KMS-11 (cell line): ENCODE measurements around the gene TOX3.

Experiments used
- H2AFZ ChIP-seq: fragments of 200-600 bp; sonication (generic); 2 replicates; pipeline ENCODE4 v1.6.1; 2016; ENCODE audit warnings: antibody characterized with exemption, mixed run types, low read depth
- H3K27ac ChIP-seq: fragments of 200-600 bp; sonication (generic); 2 replicates; pipeline ENCODE4 v1.6.1; 2016; ENCODE audit warnings: mild to moderate bottlenecking, mixed run types
- H3K27me3 ChIP-seq: fragments of 200-600 bp; sonication (generic); 2 replicates; pipeline ENCODE4 v1.6.1; 2017; ENCODE audit warnings: mild to moderate bottlenecking, low read depth, mixed run types, moderate library complexity; ENCODE audit not compliant: insufficient read depth
- H3K36me3 ChIP-seq: fragments of 200-600 bp; sonication (generic); 2 replicates; pipeline ENCODE4 v1.6.1; 2017; ENCODE audit warnings: mild to moderate bottlenecking, mixed run types; ENCODE audit not compliant: insufficient read depth
- H3K4me1 ChIP-seq: fragments of 200-600 bp; sonication (generic); 2 replicates; pipeline ENCODE4 v1.6.1; 2016; ENCODE audit warnings: mild to moderate bottlenecking, low read depth, mixed run types; ENCODE audit not compliant: poor library complexity, severe bottlenecking
- H3K4me2 ChIP-seq: fragments of 200-600 bp; sonication (generic); 2 replicates; pipeline ENCODE4 v1.7.0; 2016; ENCODE audit warnings: mild to moderate bottlenecking, mixed run types
- H3K4me3 ChIP-seq: fragments of 200-600 bp; sonication (generic); IDR thresholded peaks from 2 replicates; pipeline ENCODE4 v1.6.1; 2017; ENCODE audit warnings: low read depth, low read length, mixed read lengths; ENCODE audit not compliant: insufficient read depth
- H3K79me2 ChIP-seq: fragments of 200-600 bp; sonication (generic); 2 replicates; pipeline ENCODE4 v1.6.1; 2016; ENCODE audit warnings: low read depth, mixed run types; ENCODE audit not compliant: insufficient read depth
- H3K9ac ChIP-seq: fragments of 200-600 bp; sonication (generic); 2 replicates; pipeline ENCODE4 v1.6.1; 2016; ENCODE audit warnings: mild to moderate bottlenecking, mixed run types
- H4K20me1 ChIP-seq: fragments of 200-600 bp; sonication (generic); 2 replicates; pipeline ENCODE4 v1.6.1; 2016; ENCODE audit warnings: mild to moderate bottlenecking, mixed run types; ENCODE audit not compliant: insufficient read depth
- CTCF ChIP-seq: fragments of 200-600 bp; sonication (generic); conservative IDR thresholded peaks from 2 replicates; pipeline ENCODE4 v1.6.1; 2017; ENCODE audit warnings: low read depth, mild to moderate bottlenecking, antibody characterized with exemption, low read length, moderate library complexity, mixed read lengths

The TOX3 gene

GRCh38 chr16:52467753-52468152 lies 79.2 kb downstream of the TOX3 start:
- no peaks in the 10 kb centered on the region for H3K4me1 ChIP-seq
- H3K36me3 ChIP-seq = no peaks in the 10 kb centered on the region
- H3K27me3 ChIP-seq = no peaks in the 10 kb centered on the region
- no peaks in the 10 kb centered on the region for H3K79me2 ChIP-seq
- H2AFZ ChIP-seq = no peak overlapping the region
- no peak for TF ChIP-seq CTCF
- no peaks in the 10 kb centered on the region for H4K20me1 ChIP-seq
- no peak overlapping the region for H3K9ac ChIP-seq
- no peak overlapping the region for H3K27ac ChIP-seq
- no peak overlapping the region for H3K4me3 ChIP-seq
- no peak overlapping the region for H3K4me2 ChIP-seq

- H3K9ac ChIP-seq = no peak overlapping the region
- no peak overlapping the region for H2AFZ ChIP-seq
- H4K20me1 ChIP-seq = no peaks in the 10 kb centered on the region
- no peak overlapping the region for H3K27ac ChIP-seq
- H3K4me2 ChIP-seq = no peak overlapping the region
- TF ChIP-seq CTCF = no peak
- no peaks in the 10 kb centered on the region for H3K27me3 ChIP-seq
- H3K4me3 ChIP-seq = no peak overlapping the region
- no peaks in the 10 kb centered on the region for H3K36me3 ChIP-seq
- no peaks in the 10 kb centered on the region for H3K4me1 ChIP-seq
- no peaks in the 10 kb centered on the region for H3K79me2 ChIP-seq
Measured at GRCh38 chr16:52466994-52467393, 79.9 kb downstream of the TOX3 start.

GRCh38 chr16:52465711-52466267 lies 81.2 kb downstream of the TOX3 start:
- H3K4me3 ChIP-seq = no peak overlapping the region
- H4K20me1 ChIP-seq = no peaks in the 10 kb centered on the region
- TF ChIP-seq CTCF = no peak
- H3K4me2 ChIP-seq = no peak overlapping the region
- H3K36me3 ChIP-seq = no peaks in the 10 kb centered on the region
- no peaks in the 10 kb centered on the region for H3K27me3 ChIP-seq
- no peak overlapping the region for H3K9ac ChIP-seq
- H3K27ac ChIP-seq = no peak overlapping the region
- H3K4me1 ChIP-seq = no peaks in the 10 kb centered on the region
- H3K79me2 ChIP-seq = no peaks in the 10 kb centered on the region
- no peak overlapping the region for H2AFZ ChIP-seq

GRCh38 chr16:52463904-52464303 lies 83.0 kb downstream of the TOX3 start:
- TF ChIP-seq CTCF = no peak
- no peaks in the 10 kb centered on the region for H3K4me1 ChIP-seq
- H3K36me3 ChIP-seq = no peaks in the 10 kb centered on the region
- no peaks in the 10 kb centered on the region for H3K27me3 ChIP-seq
- H3K27ac ChIP-seq = no peak overlapping the region
- H3K79me2 ChIP-seq = no peaks in the 10 kb centered on the region
- H4K20me1 ChIP-seq = no peaks in the 10 kb centered on the region
- no peak overlapping the region for H2AFZ ChIP-seq
- no peak overlapping the region for H3K4me3 ChIP-seq
- no peak overlapping the region for H3K4me2 ChIP-seq
- H3K9ac ChIP-seq = no peak overlapping the region
